HG03575 (cell line): ENCODE data around the gene CFAP91.

Experiments
- ATAC-seq: cut with Tn5 transposase; IDR thresholded peaks from one replicate; pipeline ENCODE4 v1.9.1; 2021; ENCODE audit not compliant: unreplicated experiment, insufficient number of reproducible peaks, low FRiP score; ENCODE audit errors: extremely low read depth

The CFAP91 gene

DNA sequence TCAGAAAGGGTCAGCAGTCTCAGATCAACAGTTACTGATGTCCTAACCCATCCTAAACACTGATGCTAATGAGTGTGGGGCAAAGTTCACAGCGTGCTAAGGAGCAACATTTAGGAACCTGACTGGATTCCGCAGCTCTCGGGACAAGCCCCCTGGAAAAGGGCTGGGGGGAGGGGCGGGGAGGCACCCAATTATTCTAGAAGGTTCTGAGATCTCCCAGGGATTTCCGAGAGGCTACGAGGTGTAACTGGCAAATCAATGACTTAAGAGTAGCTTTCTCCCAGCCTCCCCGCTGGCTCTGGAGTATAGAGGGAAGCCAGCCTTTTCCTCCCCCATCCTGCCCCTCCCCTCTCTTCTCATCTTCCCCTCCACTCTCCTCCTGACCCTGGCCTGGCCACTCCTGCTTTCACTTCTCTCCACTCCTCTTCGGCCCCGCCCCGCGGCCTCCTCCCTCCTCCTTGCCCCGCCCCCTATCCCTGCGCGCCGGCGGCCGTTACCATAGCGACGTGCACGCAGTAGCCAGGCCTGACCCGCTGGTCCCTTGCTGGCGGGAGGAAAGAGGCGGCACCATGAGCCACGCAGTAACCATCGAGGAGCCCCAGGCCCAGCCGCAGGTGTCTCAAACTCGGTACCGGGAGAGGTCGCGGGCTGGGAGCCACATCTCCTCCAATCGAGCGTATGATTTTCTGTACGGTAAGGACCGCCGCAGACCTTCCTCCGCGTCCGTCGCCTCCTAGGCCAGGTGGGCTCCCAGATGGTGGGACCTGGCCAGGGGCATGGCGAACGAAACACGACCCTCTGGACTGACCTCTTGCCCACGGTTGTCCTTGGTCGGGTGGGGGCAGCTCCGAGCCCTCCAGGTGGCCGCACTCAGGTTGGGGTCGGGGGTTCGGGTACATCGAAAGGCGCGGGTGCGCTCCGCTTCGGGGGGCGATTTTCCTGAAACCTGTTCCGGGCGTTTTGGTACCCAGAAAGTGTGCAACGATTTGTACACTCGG lies at the start of gene CFAP91:
TSS of gene CFAP91 (plus strand) at position 493 of the 998 bp plus-strand sequence. CDS start at position 570, 77 bp downstream.
- peak; percentile 38 for ATAC-seq

DNA sequence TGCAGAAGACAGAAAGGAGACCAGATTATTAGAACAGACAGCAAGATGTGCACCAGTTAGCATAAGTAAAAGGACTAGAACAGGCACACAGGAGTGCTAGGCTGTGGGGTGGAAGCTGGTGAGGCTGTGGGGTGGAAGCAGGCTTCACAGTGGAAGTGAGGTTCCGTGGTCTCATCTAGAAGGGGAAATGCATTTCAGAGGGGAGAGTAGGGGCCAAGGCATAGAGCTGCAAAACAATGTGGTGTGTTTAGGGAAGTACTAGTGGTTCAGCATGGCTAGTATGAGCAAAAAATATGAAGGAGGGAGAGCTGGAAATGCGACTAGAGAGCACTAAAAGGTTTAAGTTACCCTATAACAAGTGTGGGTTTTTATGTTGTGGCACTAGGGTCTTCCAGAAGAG lies 48.9 kb upstream of the CFAP91 start:
- no peak for ATAC-seq

DNA sequence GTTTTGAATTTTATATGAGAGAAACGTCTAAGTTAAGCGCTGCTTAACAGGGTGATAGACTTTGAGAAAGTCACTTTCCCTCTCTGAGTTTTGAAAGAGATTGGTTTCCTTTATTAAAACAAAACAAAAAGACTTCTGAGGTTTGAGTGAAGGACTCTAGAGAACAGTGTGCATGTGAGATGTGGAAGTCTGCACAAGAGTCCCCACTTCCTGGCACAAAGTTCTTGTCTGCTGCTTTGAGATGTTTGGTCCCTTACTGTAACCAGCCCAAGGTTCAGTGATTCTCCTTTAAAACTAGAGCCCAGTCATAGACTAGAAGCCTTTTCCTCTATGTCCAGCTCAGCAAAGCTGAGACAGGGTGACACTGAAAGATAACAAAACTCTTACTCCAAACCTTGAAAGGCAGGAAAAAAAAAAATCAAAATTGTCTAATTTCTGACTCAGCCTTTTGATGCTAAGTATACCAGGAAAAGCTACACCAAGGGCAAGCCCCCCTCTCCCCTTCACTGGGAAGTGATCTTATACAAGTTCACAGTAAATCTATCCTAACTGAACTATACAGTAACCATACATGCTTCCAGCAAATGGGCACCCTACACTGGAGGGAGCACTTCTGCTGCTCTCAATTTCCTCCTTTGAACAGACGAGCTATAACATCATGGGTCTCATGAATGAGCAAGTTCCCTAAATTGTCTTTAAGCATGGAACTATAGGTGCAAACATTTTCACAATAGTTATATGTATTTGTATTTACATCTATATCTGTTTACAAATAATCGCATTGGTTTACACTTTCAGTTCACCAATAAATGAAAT lies 44.7 kb upstream of the CFAP91 start:
- no peak for ATAC-seq

DNA sequence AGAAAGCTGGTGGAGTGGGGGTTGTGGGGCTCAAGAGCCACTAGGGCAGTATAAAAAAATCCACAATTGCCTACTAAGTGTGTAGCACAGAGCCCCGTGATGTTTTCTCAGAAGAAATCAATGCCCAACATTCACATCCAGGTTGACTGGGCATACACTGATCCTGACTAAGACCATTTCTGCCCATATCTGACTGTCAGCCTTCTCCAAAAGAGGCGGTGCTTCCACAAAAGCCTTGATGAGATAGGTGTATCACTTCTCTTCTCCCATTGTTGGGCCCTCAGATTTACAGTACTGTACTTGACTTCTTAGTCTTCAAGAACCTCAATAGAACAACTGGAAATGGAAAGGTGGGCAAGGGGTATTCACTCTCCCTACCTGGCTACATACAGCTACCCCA lies 43.8 kb upstream of the CFAP91 start:
- no peak for ATAC-seq

DNA sequence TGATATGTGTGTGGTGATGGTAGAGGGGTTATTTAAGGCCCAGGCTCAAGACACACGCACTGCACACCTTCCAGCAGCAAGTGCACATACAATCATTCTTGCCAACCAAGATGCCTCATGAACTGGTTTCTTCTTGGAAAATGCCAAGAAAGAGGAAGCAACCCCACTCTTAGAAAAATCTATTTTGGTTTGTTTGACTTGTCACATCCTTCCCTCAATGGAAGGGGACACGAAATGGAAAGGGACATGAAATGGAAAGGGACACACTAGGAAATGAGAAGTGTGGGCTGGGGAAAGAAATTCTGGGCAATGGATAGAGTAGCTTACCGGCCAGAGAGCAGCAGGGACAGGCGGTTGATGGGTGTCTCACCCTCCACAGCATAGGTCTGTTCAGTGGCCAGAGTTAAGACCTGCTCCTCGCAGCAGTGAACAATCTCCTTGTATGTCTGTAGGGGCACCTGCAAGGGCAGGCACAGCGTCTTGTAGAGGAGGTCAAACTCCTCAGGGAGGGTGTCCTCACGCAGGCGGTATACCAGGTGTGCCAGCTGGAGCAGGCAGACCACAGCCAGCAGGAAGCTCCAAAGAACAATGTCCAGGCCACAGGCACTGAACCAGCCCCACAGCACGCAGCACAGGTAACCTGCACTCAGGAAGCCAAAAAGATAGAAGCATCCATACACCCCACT lies 43.1 kb upstream of the CFAP91 start:
- no peak for ATAC-seq

DNA sequence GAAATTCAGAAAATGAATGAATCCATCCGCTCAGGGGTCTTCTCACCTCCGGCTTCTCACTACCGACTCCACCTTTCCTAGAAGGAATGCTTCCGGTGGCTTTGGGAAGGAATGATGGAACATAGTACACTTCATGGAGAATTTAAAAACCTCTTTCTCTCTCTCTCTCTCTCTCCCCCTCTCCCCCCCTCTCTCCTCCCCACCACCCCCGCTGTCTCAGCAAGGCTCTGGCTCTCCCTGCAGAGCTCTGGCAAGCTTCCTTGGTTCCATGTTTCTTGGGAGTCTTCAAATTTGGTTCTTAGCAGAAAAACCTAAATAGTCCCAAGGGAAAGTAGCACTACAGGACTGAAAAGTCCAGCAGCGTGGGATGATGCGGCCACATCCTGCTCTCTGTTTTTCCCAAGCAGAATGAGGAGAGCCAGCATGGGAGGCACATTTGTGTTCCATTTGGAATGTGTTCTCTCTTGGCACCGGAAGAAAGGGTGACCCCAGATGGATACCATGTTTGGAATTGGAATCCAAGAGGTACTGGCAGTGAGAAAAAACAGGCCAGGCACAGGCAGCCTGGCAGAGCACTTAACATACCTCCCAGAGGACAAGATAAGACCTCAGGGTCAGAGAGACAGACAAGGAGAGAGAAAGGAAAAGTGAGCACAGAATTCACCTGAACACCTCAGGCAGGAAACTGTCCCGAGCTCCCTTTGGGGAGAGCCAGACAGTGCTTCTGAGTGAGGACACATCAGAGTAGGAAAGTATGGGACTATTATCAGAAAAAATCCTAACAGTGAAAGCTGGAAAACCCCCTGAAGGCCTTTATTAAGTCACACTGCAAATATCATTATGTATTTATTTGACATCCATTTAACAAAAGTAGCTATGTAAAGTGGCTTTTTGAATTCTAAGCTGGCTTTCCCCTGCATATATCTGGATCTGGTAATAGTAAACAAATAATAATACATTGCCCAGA lies 42.1 kb upstream of the CFAP91 start, which contains the start of gene POPDC2:
TSS of gene POPDC2 (minus strand) at position 116 of the 967 bp plus-strand sequence. CDS start 166 bp downstream, outside the sequence.
- no peak for ATAC-seq

DNA sequence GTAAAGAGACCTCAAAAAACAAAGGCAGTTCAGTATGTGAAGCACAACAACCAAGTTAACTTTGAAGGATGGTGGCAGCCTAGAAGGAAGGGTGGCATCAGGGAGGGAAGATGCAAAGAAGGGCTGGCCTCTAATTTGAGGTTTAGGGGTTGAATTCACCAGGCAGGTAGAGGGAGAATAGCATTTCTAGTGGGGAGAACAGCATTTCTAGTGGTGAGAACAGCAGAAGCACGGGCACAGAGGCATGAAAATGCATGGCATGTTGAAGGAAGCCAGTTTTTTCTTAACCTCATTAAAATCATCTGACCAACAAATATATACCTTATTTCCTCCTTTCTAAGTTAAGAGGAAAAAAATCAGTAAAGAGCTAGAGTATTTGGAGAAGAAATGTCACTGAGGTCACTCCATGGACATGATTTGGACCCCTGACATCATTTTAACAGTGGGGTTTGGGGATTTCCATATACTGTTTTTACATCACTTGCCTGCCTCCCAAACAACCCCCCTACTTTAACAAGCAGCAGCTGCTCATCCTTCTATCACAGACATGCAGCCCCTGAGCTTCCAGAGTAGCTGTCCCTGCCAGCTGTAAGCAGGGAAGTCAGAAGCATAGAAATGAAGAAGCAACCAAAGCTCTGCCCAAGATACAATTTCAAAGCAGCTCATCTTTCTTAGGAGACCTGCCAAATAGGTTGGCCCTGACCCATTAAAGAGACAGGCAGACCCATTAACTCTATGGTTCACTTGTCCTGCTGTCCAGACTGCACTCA lies 40.0 kb upstream of the CFAP91 start:
- no peak for ATAC-seq

DNA sequence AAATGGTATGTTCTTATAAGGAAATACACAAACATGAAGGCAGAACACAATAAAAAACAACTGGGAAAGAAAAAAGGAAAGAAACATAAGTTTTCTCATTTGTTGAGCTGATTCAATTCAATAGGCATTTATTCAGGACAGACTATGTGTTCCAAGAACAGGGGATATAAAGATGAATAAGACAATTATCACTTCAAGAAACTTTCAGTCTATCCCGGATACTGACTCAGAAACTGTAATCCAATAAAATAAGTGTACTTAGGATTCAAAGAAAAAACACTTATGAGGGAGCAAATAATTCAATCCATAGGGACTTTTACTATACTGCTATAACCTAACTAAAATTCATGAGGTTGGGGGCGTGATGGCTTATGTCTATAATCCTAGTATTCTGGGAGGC lies 38.9 kb upstream of the CFAP91 start:
- no peak for ATAC-seq

DNA sequence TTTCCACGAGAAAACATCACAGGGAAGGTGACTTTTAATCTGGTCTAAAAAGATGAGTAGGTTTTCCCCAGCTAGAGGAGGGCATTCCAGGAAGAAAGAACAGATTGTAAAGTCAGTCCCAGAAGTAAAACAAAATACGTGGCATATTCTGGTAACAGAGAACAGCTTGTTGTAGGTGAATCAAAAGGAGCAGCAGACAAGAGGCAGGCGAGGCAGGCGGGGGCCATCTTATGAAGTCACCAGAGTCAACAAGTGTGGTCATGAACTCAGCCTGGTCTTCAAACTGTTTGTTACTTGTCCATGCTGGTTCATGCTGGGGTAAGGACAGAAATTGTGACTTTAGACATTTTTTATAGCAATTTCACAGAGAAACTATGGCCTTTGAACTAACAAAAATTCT lies 38.5 kb upstream of the CFAP91 start:
- ATAC-seq = no peak

DNA sequence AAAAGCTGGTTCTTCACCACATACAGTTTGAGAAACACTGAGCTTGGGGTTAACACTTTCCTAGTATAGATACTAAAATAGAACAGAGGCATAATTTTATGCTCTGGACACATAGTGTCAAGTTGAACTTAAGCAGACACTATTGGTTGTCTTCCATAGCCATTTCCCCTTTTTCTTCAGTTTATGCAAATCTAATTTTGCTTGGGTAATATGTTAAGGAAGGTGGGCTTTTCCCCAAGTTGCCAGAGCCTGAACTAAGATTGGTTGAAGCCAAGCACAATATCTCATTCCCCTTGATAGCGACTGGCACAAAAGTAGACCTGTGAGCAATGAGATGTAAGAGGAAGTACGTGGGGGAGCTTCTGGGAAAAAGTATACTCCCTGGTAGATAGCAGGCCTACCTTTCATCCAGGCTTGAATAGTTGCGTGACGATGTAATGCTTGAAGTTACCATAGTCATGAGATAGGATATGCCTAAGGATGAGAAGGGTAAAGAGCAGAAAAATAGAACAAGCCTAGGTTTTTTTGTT lies 37.9 kb upstream of the CFAP91 start:
- no peak for ATAC-seq

DNA sequence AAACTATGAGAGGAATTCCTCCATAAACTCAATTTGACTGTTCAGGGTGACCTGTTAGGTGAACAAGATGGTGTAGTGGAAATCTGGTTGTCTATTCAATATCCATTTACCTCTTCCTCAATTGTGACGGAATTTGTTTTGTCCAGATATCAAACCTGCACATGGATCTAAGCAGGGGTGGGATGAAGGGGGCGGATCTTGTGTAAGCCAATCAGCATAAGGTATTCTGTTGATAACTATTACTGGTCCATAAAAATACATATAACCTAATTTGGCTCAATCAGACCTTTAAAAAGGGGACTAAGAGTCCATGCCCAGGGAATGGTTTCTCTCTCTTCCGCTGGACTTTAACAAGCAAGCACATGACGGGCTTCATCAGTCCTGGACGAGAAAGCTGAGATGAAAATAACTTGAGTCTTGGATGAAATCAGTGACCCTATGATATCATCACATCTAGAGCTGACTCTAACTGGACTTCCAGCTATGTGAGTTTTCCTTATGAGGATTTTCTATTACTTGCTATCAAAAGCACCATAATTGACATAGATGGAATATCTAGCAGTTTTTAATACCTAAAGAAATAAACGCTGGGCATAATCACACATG lies 36.8 kb upstream of the CFAP91 start:
- no peak for ATAC-seq

DNA sequence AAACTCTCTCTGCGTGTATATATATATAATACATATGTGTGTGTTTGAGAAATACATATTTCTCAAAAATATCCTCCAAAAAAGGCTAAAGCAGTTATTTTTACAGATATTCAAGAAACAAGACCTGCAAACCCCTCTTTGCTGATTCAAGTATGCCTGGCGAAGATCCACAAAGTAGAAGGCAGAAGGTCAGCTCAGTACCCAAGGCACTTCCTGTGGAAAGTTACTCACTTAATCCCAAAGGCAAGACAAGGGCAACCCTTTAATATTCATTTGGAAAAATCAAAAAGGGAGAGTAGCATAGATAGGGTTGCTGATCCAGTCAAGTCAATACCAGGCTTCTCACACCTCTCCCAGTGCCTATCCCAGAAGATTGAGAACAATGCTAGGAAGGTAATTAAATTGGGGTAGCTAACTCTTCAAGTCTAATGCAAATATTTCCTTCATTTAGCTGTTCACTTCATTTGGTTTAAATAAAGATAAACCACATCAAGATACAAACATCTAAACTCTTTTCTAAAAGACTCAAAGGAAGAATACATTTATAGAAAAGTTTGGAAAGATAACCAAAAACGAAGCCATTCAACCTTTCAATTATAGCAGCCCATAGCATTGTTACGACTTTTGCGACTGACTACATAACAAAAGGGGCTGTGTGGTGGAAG lies 32.8 kb upstream of the CFAP91 start:
- ATAC-seq = no peak

DNA sequence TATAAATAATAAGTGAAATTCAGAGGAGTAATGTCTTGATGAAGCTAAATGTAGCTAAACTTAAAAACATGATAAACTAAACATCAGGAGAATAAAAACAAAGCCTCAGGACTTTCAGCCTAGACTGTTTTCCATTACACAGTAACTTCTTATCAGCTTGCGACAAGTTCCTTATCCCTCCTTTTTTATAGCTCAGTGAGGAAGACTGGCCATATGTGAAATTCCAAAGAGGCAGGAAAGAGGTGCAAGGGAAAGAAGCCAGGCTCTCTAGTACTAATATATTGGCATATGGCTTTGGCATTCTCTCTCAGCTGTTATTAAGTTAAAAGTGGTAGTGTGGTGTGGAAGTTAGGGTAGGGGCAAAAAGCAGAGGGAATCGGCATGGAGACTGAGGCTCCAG lies 30.0 kb upstream of the CFAP91 start:
- no peak for ATAC-seq

DNA sequence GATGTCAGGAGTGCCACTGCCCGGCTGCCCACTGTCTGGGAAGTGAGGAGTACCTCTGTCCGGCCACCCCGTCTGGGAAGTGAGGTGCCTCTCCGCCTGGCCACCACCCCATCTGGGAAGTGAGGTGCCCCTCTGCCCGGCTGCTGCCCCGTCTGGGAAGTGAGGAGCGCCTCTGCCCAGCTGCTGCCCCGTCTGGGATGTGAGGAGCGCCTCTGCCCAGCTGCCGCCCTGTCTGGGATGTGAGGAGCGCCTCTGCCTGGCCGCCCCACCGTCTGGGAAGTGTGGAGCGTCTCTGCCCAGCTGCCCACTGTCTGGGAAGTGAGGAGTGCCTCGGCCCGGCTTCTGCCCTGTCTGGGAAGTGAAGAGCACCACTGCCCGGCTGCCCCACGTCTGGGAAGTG lies 28.9 kb upstream of the CFAP91 start:
- no peak for ATAC-seq

DNA sequence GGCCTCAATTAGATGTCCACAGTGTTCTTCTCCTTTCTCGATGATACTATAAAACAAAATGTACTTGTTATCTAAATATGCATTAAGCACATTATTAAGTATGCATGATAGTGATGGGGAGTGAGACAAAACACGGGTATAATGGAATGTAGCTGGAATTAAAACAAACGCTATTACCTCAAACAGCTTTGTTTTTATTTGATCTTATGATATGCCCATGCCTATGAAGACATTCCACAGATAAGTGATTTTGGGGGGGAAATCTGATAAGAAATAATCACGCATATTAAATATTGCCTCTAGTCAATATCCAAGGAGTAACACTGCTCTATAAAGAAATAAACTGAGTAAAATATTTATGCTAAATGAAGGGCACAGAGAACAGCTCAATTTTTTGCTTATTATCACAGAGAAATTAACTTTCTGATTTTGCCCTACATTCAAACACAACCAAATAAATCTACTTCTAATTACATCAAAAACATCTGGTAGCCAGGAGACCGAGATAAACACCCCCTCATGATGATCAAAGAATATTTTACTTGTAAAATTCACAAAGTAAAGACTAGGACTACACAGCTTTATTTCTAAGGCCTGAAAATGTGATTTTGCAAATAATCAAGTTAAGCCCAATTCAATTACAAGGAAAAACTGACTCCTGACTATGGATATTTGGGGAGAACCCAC lies 27.5 kb upstream of the CFAP91 start:
- no peak for ATAC-seq

DNA sequence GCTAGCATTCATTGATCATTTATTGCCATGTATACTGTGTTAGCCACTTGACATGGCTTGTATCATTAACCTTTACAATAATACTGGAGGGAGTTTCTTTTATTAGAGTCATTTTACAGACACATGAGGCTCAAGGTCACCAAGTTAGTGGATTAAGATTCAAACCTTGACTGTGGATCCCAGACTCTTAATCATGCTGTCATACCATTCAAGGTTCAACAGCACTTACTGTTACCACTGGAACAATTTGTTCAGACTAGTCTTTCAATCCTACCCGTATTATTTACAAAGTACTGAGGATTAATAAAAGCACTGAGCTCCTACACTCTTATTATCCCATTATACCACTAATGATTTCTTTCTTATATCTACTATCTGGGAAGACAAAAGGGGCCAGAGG lies 26.8 kb upstream of the CFAP91 start:
- ATAC-seq = no peak
